Fibroblast of lung (primary cell): ENCODE results near the gene VWA1. TPM values are rescaled to one million over a fixed set of nuclear protein-coding genes. Genes with fewer than 3 reads are reported as not detected.

Source experiments
- DNase-seq, 2 donors: peaks; one replicate each; pipeline versions ENCODE4 v3.0.0 to v3.0.0-alpha.2; 2010; ENCODE audit warnings: low read depth in 2 of 2
- H2AFZ ChIP-seq: 2 replicates; pipeline ENCODE4 v1.5.1; 2012; ENCODE audit warnings: low read length, control low read depth, inconsistent platforms
- H3K27ac ChIP-seq: 2 replicates; pipeline ENCODE4 v1.5.1; 2011; ENCODE audit warnings: low read length, control low read depth; ENCODE audit not compliant: insufficient read depth
- H3K27me3 ChIP-seq: 2 replicates; pipeline ENCODE4 v1.5.1; 2011; ENCODE audit warnings: mild to moderate bottlenecking, low read length; ENCODE audit not compliant: control insufficient read depth, insufficient read depth
- H3K36me3 ChIP-seq: 2 replicates; pipeline ENCODE4 v1.5.1; 2011; ENCODE audit warnings: low read length; ENCODE audit not compliant: control insufficient read depth, insufficient read depth
- H3K4me1 ChIP-seq: 2 replicates; pipeline ENCODE4 v1.5.1; 2011; ENCODE audit warnings: low read length; ENCODE audit not compliant: control insufficient read depth, insufficient read depth; ENCODE audit errors: extremely low read depth
- H3K4me2 ChIP-seq: 2 replicates; pipeline ENCODE4 v1.5.1; 2011; ENCODE audit warnings: low read length, control low read depth; ENCODE audit not compliant: insufficient read depth; ENCODE audit errors: extremely low read depth
- H3K4me3 ChIP-seq, 4 experiments: fragments of 200-600 bp in 1 of 4; sonication (generic) in 1 of 4; replicated peaks in 1 of 4; 2 replicates each; pipeline ENCODE4 v1.5.1; 2011 to 2016; ENCODE audit warnings: low read length in 4 of 4, low read depth in 3 of 4, mild to moderate bottlenecking in 3 of 4, control low read depth in 2 of 4, inconsistent platforms in 1 of 4, mixed read lengths in 1 of 4; ENCODE audit not compliant: insufficient read depth in 1 of 4; ENCODE audit errors: control extremely low read depth in 1 of 4
- H3K79me2 ChIP-seq: 2 replicates; pipeline ENCODE4 v1.5.1; 2012; ENCODE audit warnings: mild to moderate bottlenecking, low read length, inconsistent platforms; ENCODE audit not compliant: control insufficient read depth, insufficient read depth
- H3K9ac ChIP-seq: 2 replicates; pipeline ENCODE4 v1.5.1; 2011; ENCODE audit warnings: mild to moderate bottlenecking, low read length, control low read depth; ENCODE audit not compliant: insufficient read depth
- H3K9me3 ChIP-seq: 2 replicates; pipeline ENCODE4 v1.5.1; 2012; ENCODE audit warnings: low read depth, low read length; ENCODE audit not compliant: control insufficient read depth, insufficient read depth
- H4K20me1 ChIP-seq: 2 replicates; pipeline ENCODE4 v1.5.1; 2011; ENCODE audit warnings: low read length; ENCODE audit not compliant: control insufficient read depth, insufficient read depth; ENCODE audit errors: extremely low read depth
- CTCF ChIP-seq, 2 donors: IDR thresholded peaks in 1 of 2; conservative IDR thresholded peaks in 1 of 2; 1 replicate in 1 of 2; 2 replicates in 1 of 2; pipeline ENCODE4 v1.5.1; 2011 to 2012; ENCODE audit warnings: low read length in 2 of 2, control low read depth in 1 of 2, inconsistent platforms in 1 of 2, low read depth in 1 of 2, mild to moderate bottlenecking in 1 of 2
- EZH2 ChIP-seq: IDR thresholded peaks from 2 replicates; pipeline ENCODE4 v1.5.1; 2012; ENCODE audit warnings: low read length, control low read depth, mild to moderate bottlenecking; ENCODE audit errors: missing control alignments
- polyA plus RNA-seq, 2 donors: library from polyadenylated mRNA; depleted of rRNA in 1 of 2; stranded (reverse) in 1 of 2; unstranded in 1 of 2; fragments of >200 nt; gene quantifications; 2 replicates each; pipeline ENCODE4 v1.2.1, GENCODE V29; 2011 to 2012; ENCODE audit warnings: missing spikeins in 1 of 2
- total RNA-seq: library from RNA; depleted of rRNA; stranded (reverse); fragments of >200 nt; gene quantifications from 2 replicates; pipeline ENCODE4 v1.2.1, GENCODE V29; 2014

VWA1 gene
- total and polyA plus RNA-seq, 2 donors (not counting 1 experiment from before 2014, with no cell fraction given): 2.5 to 3.1 TPM

GRCh38 chr1:1393014-1393413 lies 42.5 kb upstream of the VWA1 start:
- H3K4me1 ChIP-seq: peaks cover 7% of the 10 kb centered on the region
- peaks cover 42% of the 10 kb centered on the region for H3K36me3 ChIP-seq
- no peak overlapping the region for H3K4me3 ChIP-seq
- no peaks in the 10 kb centered on the region for H3K9me3 ChIP-seq
- H4K20me1 ChIP-seq: no peaks in the 10 kb centered on the region
- no peak overlapping the region for H3K4me2 ChIP-seq
- no peak for DNase-seq
- TF ChIP-seq EZH2 (no peak), CTCF (conservative IDR thresholded peaks at IDR 0.05 in 1 of 2, IDR thresholded peaks at IDR 0.05 in 1 of 2; ENCODE audit: low read depth in 1 of 2, low read length in 2 of 2) (no peak)
- no peak overlapping the region for H3K27ac ChIP-seq
- H3K79me2 ChIP-seq: peaks cover 27% of the 10 kb centered on the region
- H2AFZ ChIP-seq: no peak overlapping the region
- no peak overlapping the region for H3K9ac ChIP-seq
- H3K27me3 ChIP-seq: no peaks in the 10 kb centered on the region

GRCh38 chr1:1393428-1393827 lies 42.1 kb upstream of the VWA1 start:
- no peak overlapping the region for H3K9ac ChIP-seq
- H3K4me3 ChIP-seq: no peak overlapping the region
- H3K36me3 ChIP-seq: peaks cover 43% of the 10 kb centered on the region
- no peak overlapping the region for H2AFZ ChIP-seq
- no peak for DNase-seq
- H3K4me2 ChIP-seq: no peak overlapping the region
- H3K9me3 ChIP-seq: no peaks in the 10 kb centered on the region
- H3K4me1 ChIP-seq: peaks cover 7% of the 10 kb centered on the region
- H3K27ac ChIP-seq: no peak overlapping the region
- no peaks in the 10 kb centered on the region for H3K27me3 ChIP-seq
- H3K79me2 ChIP-seq: peaks cover 31% of the 10 kb centered on the region
- no peaks in the 10 kb centered on the region for H4K20me1 ChIP-seq
- TF ChIP-seq CTCF (conservative IDR thresholded peaks at IDR 0.05 in 1 of 2, IDR thresholded peaks at IDR 0.05 in 1 of 2; ENCODE audit: low read depth in 1 of 2, low read length in 2 of 2): no peak
- TF ChIP-seq EZH2: no peak

- Histone ChIP-seq H3K9me3 (no peaks in the 10 kb centered on the region), H3K9ac (no peak overlapping the region), H3K36me3 (peaks cover 43% of the 10 kb centered on the region), H3K4me2 (no peak overlapping the region), H3K4me1 (peaks cover 7% of the 10 kb centered on the region), H3K27me3 (no peaks in the 10 kb centered on the region), H2AFZ (no peak overlapping the region), H3K27ac (no peak overlapping the region), H3K4me3 (no peak overlapping the region), H3K79me2 (peaks cover 36% of the 10 kb centered on the region), H4K20me1 (no peaks in the 10 kb centered on the region)
- TF ChIP-seq CTCF (conservative IDR thresholded peaks at IDR 0.05 in 1 of 2, IDR thresholded peaks at IDR 0.05 in 1 of 2; ENCODE audit: low read depth in 1 of 2, low read length in 2 of 2): no peak
- no peak for TF ChIP-seq EZH2
- DNase-seq: no peak
These were observed 41.4 kb upstream of the VWA1 start for GRCh38 chr1:1394116-1394515.
